Osteoblast (primary cell): ENCODE results near the gene RALY. TPM values are rescaled to one million over a fixed set of nuclear protein-coding genes. Genes with fewer than 3 reads are reported as not detected.

Source experiments
- DNase-seq: peaks from one replicate; pipeline ENCODE4 v3.0.0; 2011; ENCODE audit warnings: low spot score, mixed read lengths; ENCODE audit not compliant: insufficient read length; ENCODE audit errors: missing footprints
- H2AFZ ChIP-seq: 2 replicates; pipeline ENCODE4 v1.6.0; 2011; ENCODE audit warnings: mild to moderate bottlenecking, low read length
- H3K27ac ChIP-seq: 2 replicates; pipeline ENCODE4 v1.5.1; 2011; ENCODE audit warnings: mild to moderate bottlenecking, low read depth, low read length, moderate library complexity
- H3K27me3 ChIP-seq: 2 replicates; pipeline ENCODE4 v1.6.0; 2012; ENCODE audit warnings: mild to moderate bottlenecking, control low read depth, inconsistent platforms, low read length, moderate library complexity; ENCODE audit not compliant: insufficient read depth
- H3K36me3 ChIP-seq: 2 replicates; pipeline ENCODE4 v1.5.1; 2011; ENCODE audit warnings: mild to moderate bottlenecking, low read length, control low read depth, moderate library complexity; ENCODE audit not compliant: insufficient read depth
- H3K4me1 ChIP-seq: 2 replicates; pipeline ENCODE4 v1.5.1; 2011; ENCODE audit warnings: mild to moderate bottlenecking, low read length, control low read depth, moderate library complexity; ENCODE audit not compliant: insufficient read depth
- H3K4me2 ChIP-seq: 2 replicates; pipeline ENCODE4 v1.6.0; 2011; ENCODE audit warnings: mild to moderate bottlenecking, low read length; ENCODE audit not compliant: insufficient read depth
- H3K4me3 ChIP-seq: fragments of 200-600 bp; sonication (generic); 3 replicates; pipeline ENCODE4 v1.5.1; 2012; ENCODE audit warnings: mild to moderate bottlenecking, low read length, inconsistent platforms; ENCODE audit not compliant: insufficient read depth
- H3K79me2 ChIP-seq: 2 replicates; pipeline ENCODE4 v1.6.0; 2012; ENCODE audit warnings: mild to moderate bottlenecking, low read length, control low read depth, inconsistent platforms; ENCODE audit not compliant: insufficient read depth
- H3K9me3 ChIP-seq: 2 replicates; pipeline ENCODE4 v1.5.1; 2011; ENCODE audit warnings: low read depth, low read length, control low read depth
- H4K20me1 ChIP-seq: 2 replicates; pipeline ENCODE4 v1.6.0; 2012; ENCODE audit warnings: mild to moderate bottlenecking, low read length, control low read depth; ENCODE audit not compliant: insufficient read depth
- total RNA-seq: library from RNA; depleted of rRNA; stranded (reverse); fragments of >200 nt; gene quantifications from 2 replicates; pipeline ENCODE4 v1.2.3, GENCODE V29; 2012
- TF ChIP-seq, protein P1 (sequence below): IDR thresholded peaks from 2 replicates; pipeline ENCODE4 v1.5.1; 2011; ENCODE audit warnings: mild to moderate bottlenecking, low read depth, low read length, moderate library complexity; ENCODE audit errors: extremely low read depth

Gene RALY
- total RNA-seq, 1 donor = 77.1 TPM

DNA sequence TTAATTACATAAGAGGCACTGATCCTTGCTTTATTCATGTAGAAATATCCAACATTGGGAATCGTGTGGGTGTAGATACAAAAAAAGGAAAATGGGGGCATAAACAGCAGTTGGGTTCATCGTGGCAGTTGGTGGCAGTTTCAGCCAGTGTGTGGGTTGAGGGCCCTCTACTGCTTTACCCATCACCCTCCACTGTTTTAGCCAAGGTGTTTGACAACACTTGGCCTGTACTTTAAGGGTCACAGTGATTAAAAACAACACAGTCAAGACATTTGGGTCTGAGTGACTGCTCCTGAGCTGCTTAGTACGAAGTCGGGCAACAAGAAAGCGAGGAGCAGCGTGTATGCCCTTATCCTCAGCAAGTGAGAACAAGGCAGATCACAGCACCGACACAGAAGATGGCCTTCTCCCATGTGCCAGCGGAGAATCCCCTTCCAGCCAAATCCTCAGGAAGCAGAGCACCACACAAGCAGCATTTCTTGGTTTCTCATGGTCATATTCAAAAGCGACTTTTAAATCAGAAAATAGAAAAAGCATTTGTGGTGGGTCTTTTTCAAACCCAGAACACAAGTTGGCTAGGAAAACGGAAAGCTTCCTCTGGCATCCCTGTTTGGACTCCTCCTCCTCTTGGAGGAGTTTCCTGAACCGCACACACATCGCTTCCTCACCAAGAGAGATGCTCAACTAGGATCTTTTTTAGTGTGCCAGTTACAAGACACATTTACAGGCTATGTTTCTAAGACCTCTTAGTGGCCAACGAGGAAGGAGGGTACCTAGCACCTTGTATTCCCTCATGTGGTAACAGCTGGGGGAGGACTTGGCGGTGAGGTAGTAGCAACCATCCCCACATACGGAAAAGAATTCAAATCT, 94.8 kb downstream of the RALY start:
- no peak for DNase-seq
- H3K27me3 ChIP-seq = no peaks in the 10 kb centered on the region
- no peak overlapping the region for H3K4me3 ChIP-seq
- H4K20me1 ChIP-seq = peaks cover 20% of the 10 kb centered on the region
- no peaks in the 10 kb centered on the region for H3K9me3 ChIP-seq
- H3K4me2 ChIP-seq = no peak overlapping the region
- no peak overlapping the region for H3K27ac ChIP-seq
- no peak overlapping the region for H2AFZ ChIP-seq
- TF ChIP-seq, protein P1, sequence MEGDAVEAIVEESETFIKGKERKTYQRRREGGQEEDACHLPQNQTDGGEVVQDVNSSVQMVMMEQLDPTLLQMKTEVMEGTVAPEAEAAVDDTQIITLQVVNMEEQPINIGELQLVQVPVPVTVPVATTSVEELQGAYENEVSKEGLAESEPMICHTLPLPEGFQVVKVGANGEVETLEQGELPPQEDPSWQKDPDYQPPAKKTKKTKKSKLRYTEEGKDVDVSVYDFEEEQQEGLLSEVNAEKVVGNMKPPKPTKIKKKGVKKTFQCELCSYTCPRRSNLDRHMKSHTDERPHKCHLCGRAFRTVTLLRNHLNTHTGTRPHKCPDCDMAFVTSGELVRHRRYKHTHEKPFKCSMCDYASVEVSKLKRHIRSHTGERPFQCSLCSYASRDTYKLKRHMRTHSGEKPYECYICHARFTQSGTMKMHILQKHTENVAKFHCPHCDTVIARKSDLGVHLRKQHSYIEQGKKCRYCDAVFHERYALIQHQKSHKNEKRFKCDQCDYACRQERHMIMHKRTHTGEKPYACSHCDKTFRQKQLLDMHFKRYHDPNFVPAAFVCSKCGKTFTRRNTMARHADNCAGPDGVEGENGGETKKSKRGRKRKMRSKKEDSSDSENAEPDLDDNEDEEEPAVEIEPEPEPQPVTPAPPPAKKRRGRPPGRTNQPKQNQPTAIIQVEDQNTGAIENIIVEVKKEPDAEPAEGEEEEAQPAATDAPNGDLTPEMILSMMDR = no peak
- peaks cover 59% of the 10 kb centered on the region for H3K36me3 ChIP-seq
- H3K79me2 ChIP-seq = peaks cover 22% of the 10 kb centered on the region
- H3K4me1 ChIP-seq = peaks cover 6% of the 10 kb centered on the region

DNA sequence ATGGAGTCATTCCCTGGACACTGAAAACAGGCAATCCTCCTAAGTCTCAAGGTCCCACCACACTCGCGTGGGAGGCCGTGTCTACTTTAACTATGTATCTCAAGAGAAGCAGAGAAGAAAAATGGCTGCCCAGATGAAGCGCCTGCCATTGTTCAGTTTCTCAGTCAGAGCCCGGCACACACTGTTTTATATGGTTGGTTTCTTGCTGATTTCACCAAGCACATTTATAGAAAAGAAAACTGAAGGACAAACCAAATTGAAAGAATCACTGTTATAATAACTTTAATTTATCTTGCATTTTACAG, 95.4 kb downstream of the RALY start:
- DNase-seq = no peak
- H3K4me2 ChIP-seq = no peak overlapping the region
- TF ChIP-seq, protein P1 = no peak
- no peak overlapping the region for H3K4me3 ChIP-seq
- peaks cover 60% of the 10 kb centered on the region for H3K36me3 ChIP-seq
- no peak overlapping the region for H3K27ac ChIP-seq
- no peak overlapping the region for H2AFZ ChIP-seq
- peaks cover 14% of the 10 kb centered on the region for H4K20me1 ChIP-seq
- H3K4me1 ChIP-seq = peaks cover under 1% of the 10 kb centered on the region
- H3K9me3 ChIP-seq = no peaks in the 10 kb centered on the region
- no peaks in the 10 kb centered on the region for H3K27me3 ChIP-seq
- peaks cover 25% of the 10 kb centered on the region for H3K79me2 ChIP-seq

DNA sequence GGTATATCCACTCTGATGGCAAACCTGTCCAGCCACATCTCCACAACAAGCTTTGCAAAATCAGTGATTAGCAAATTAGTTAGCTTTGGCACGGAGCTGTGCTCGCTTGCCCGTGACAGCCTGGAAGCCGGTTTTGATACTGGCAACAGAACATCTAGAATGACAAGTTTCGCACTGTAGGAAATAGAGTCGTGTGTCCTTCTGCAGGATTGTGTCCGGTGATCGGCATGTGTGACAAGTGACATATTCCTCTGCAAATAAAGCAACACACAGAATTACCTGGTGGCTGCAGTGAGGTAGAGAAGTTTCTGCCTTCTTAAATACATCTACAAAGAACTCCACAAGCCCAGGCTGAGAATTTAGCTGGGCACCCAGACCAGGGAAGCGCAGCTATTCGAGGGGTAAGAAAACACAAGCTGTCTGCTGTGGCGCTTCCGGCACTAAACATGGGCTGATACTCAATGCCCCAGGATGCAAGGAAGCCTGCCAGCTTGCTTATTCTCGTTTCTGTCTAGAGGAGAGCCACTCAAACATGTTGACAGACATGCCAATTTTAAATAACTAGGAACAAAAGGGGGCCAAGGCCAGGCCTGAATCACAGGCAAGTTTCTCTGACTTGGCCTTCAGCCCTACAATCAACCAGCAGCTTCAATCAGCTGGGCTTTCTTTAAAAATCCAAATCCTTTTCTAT, 96.1 kb downstream of the RALY start:
- H3K36me3 ChIP-seq = peaks cover 67% of the 10 kb centered on the region
- H3K4me1 ChIP-seq = no peaks in the 10 kb centered on the region
- no peak for DNase-seq
- H3K27me3 ChIP-seq = no peaks in the 10 kb centered on the region
- TF ChIP-seq, protein P1 = no peak
- peaks cover 26% of the 10 kb centered on the region for H3K79me2 ChIP-seq
- H3K9me3 ChIP-seq = no peaks in the 10 kb centered on the region
- peaks cover 15% of the 10 kb centered on the region for H4K20me1 ChIP-seq
- no peak overlapping the region for H3K27ac ChIP-seq
- no peak overlapping the region for H3K4me3 ChIP-seq
- no peak overlapping the region for H3K4me2 ChIP-seq
- no peak overlapping the region for H2AFZ ChIP-seq

DNA sequence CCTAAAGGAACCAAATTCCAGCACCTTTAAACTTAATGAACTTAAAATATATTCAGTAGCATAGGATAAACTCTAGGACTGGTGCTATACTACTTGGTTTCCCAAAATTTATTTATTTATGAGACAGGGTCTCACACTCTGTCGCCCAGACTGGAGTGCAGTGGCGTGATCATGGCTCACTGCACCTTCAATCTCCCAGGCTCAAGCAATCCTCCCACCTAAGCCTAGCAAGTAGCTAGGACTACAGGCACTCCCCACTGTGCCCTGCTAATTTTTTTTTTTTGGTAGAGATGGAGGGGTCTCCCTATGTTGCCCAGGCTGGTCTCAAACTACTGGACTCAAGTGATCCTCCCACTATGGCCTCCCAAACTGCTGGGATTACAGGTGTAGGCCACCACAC, 96.9 kb downstream of the RALY start:
- no peak overlapping the region for H3K27ac ChIP-seq
- H3K36me3 ChIP-seq = peaks cover 75% of the 10 kb centered on the region
- H3K9me3 ChIP-seq = no peaks in the 10 kb centered on the region
- TF ChIP-seq, protein P1 = no peak
- peaks cover 14% of the 10 kb centered on the region for H4K20me1 ChIP-seq
- no peak overlapping the region for H2AFZ ChIP-seq
- no peaks in the 10 kb centered on the region for H3K4me1 ChIP-seq
- DNase-seq = no peak
- H3K79me2 ChIP-seq = peaks cover 27% of the 10 kb centered on the region
- no peak overlapping the region for H3K4me2 ChIP-seq
- H3K27me3 ChIP-seq = no peaks in the 10 kb centered on the region
- no peak overlapping the region for H3K4me3 ChIP-seq
